WTC11 (cell line): Measurements from ENCODE around the gene CALCOCO2. TPM values are rescaled to one million over a fixed set of nuclear protein-coding genes. Genes with fewer than 3 reads are reported as not detected.
"Not testable (repeated sequence)": the region's sequence is repeated elsewhere in the genome, so short reads cannot be mapped to it uniquely, and the experiment has no call there.

Source experiments
- ATAC-seq: fragments of 200-7000 bp; cut with Tn5 transposase; 2 replicates; pipeline ENCODE4 v1.10.0; 2021; ENCODE audit warnings: mild to moderate bottlenecking, moderate library complexity
- CTCF ChIA-PET: fragments of 300-600 bp; sonication (Branson Sonifier 250); formaldehyde crosslinking; loops from one replicate; lab custom pipeline; 2021; ENCODE audit warnings: antibody characterized with exemption; lab: Charles Lee
- POLR2A ChIA-PET: fragments of 350-600 bp; sonication (Branson Sonifier 250); formaldehyde crosslinking; loops from one replicate; lab custom pipeline; 2021; ENCODE audit warnings: antibody characterized with exemption; lab: Charles Lee
- DNase-seq: peaks from one replicate; pipeline ENCODE4 v3.0.0; 2021; ENCODE audit warnings: low spot score
- H3K27ac Mint-ChIP-seq: 2 replicates; pipeline ENCODE4 v1.8.0; 2021; ENCODE audit warnings: mixed read lengths
- H3K27me3 Mint-ChIP-seq: 2 replicates; pipeline ENCODE4 v1.8.0; 2021; ENCODE audit warnings: low read depth, mild to moderate bottlenecking, moderate library complexity, mixed read lengths
- H3K36me3 Mint-ChIP-seq: 2 replicates; pipeline ENCODE4 v1.8.0; 2021; ENCODE audit warnings: mixed read lengths
- H3K4me1 Mint-ChIP-seq: 2 replicates; pipeline ENCODE4 v1.8.0; 2022; ENCODE audit warnings: mixed read lengths
- H3K4me3 Mint-ChIP-seq: 2 replicates; pipeline ENCODE4 v1.8.0; 2021; ENCODE audit warnings: mild to moderate bottlenecking, moderate library complexity, mixed read lengths
- H3K9me3 Mint-ChIP-seq: 2 replicates; pipeline ENCODE4 v1.8.0; 2021; ENCODE audit warnings: mixed read lengths
- E2F5 ChIP-seq: sonication (generic); formaldehyde crosslinking; IDR thresholded peaks from 2 replicates; pipeline ENCODE4 v1.8.1; 2022; ENCODE audit warnings: mild to moderate bottlenecking, moderate library complexity, missing genetic modification reagents
- ERG ChIP-seq: fragments of 250-450 bp; sonication (Bioruptor Pico); IDR thresholded peaks from 2 replicates; pipeline ENCODE4 v1.8.0; 2021; ENCODE audit warnings: mild to moderate bottlenecking
- GABPB1 ChIP-seq: sonication (generic); formaldehyde crosslinking; IDR thresholded peaks from 2 replicates; pipeline ENCODE4 v1.8.1; 2023; ENCODE audit warnings: mild to moderate bottlenecking, missing genetic modification reagents
- MLX ChIP-seq: sonication (generic); formaldehyde crosslinking; IDR thresholded peaks from 2 replicates; pipeline ENCODE4 v1.8.1; 2023; ENCODE audit warnings: mild to moderate bottlenecking, missing genetic modification reagents, moderate library complexity
- MYBL2 ChIP-seq: sonication (generic); formaldehyde crosslinking; IDR thresholded peaks from 2 replicates; pipeline ENCODE4 v1.8.1; 2023; ENCODE audit warnings: mild to moderate bottlenecking, moderate library complexity, missing genetic modification reagents
- NR3C1 ChIP-seq: sonication (generic); formaldehyde crosslinking; conservative IDR thresholded peaks from 2 replicates; pipeline ENCODE4 v1.8.1; 2023; ENCODE audit warnings: low read depth, mild to moderate bottlenecking, missing genetic modification reagents
- RORB ChIP-seq: fragments of 250-450 bp; sonication (Bioruptor Pico); IDR thresholded peaks from 2 replicates; pipeline ENCODE4 v1.9.0; 2021; ENCODE audit warnings: mild to moderate bottlenecking
- SMAD3 ChIP-seq: sonication (generic); formaldehyde crosslinking; IDR thresholded peaks from 2 replicates; pipeline ENCODE4 v1.8.0; 2022; ENCODE audit warnings: missing genetic modification reagents, mild to moderate bottlenecking, borderline replicate concordance
- TP53 ChIP-seq: sonication (generic); formaldehyde crosslinking; IDR thresholded peaks from 2 replicates; pipeline ENCODE4 v1.8.1; 2023; ENCODE audit warnings: mild to moderate bottlenecking, missing genetic modification reagents
- ZNF232 ChIP-seq: sonication (generic); formaldehyde crosslinking; IDR thresholded peaks from 2 replicates; pipeline ENCODE4 v1.8.0; 2022; ENCODE audit warnings: mild to moderate bottlenecking, missing genetic modification reagents
- ZNF263 ChIP-seq: sonication (generic); formaldehyde crosslinking; IDR thresholded peaks from 2 replicates; pipeline ENCODE4 v1.8.1; 2022; ENCODE audit warnings: low read depth, mild to moderate bottlenecking, moderate library complexity, missing genetic modification reagents
- total RNA-seq: library from RNA; stranded (reverse); gene quantifications from 3 replicates; pipeline ENCODE4 v1.2.3, GENCODE V29; 2021

CALCOCO2 gene
- total RNA-seq, 1 experiment from 2014 or later: 32.6 TPM

GRCh38 chr17:48831549-48831883 is 681 bp downstream of the CALCOCO2 start:
- H3K4me3 Mint-ChIP-seq: peak overlapping the region; percentile 96
- ChIA-PET CTCF (interaction anchor here (0.9 to 3.0 kb wide), 9 partner anchors 13 to 157 kb away, joined by 3 to 19 read pairs (median 4); no protein-coding TSS in a partner anchor), POLR2A (no interaction called here)
- no peak for TF ChIP-seq ERG
- TF ChIP-seq NR3C1: no peak
- peak overlapping the region; percentile 63; the same call in 1 of the 2 replicates for H3K27ac Mint-ChIP-seq
- no peak for DNase-seq
- H3K4me1 Mint-ChIP-seq: peaks cover 3% of the 10 kb centered on the region; the same call in 1 of the 2 replicates
- no peaks in the 10 kb centered on the region; the same call in 1 of the 2 replicates for H3K27me3 Mint-ChIP-seq
- no peak for ATAC-seq
- no peaks in the 10 kb centered on the region for H3K9me3 Mint-ChIP-seq
- H3K36me3 Mint-ChIP-seq: no peaks in the 10 kb centered on the region

GRCh38 chr17:48834973-48835372 is 4.1 kb downstream of the CALCOCO2 start:
- H3K27ac Mint-ChIP-seq: no peak overlapping the region
- no peak overlapping the region for H3K4me3 Mint-ChIP-seq
- no peaks in the 10 kb centered on the region for H3K36me3 Mint-ChIP-seq
- H3K9me3 Mint-ChIP-seq: no peaks in the 10 kb centered on the region
- no peak for DNase-seq
- POLR2A ChIA-PET: no interaction called here
- CTCF ChIA-PET: interaction anchor here (1.3 to 2.8 kb wide), 4 partner anchors 30 to 50 kb away, joined by 4 to 13 read pairs (median 8); no protein-coding TSS in a partner anchor
- peaks cover 3% of the 10 kb centered on the region; the same call in 1 of the 2 replicates for H3K4me1 Mint-ChIP-seq
- no peak for TF ChIP-seq TP53
- TF ChIP-seq, all 79 proteins: peak for 0
- ATAC-seq: no peak
- H3K27me3 Mint-ChIP-seq: no peaks in the 10 kb centered on the region; the same call in 1 of the 2 replicates

- no peak overlapping the region for H3K4me3 Mint-ChIP-seq
- H3K27me3 Mint-ChIP-seq: no peaks in the 10 kb centered on the region; the same call in 1 of the 2 replicates
- TF ChIP-seq GABPB1 (CRISPR knock-in tag) (no peak), MYBL2 (CRISPR knock-in tag) (no peak), MLX (CRISPR knock-in tag) (no peak), ZNF263 (CRISPR knock-in tag) (no peak)
- ChIA-PET POLR2A (interaction anchor here (0.6 kb wide), 1 partner anchor 490 kb away, joined by 3 read pairs; no protein-coding TSS in a partner anchor), CTCF (interaction anchor here (0.6 to 2.8 kb wide), 4 partner anchors 20 to 49 kb away, joined by 3 to 13 read pairs (median 6); no protein-coding TSS in a partner anchor)
- H3K36me3 Mint-ChIP-seq: no peaks in the 10 kb centered on the region
- ATAC-seq: no peak
- no peaks in the 10 kb centered on the region for H3K9me3 Mint-ChIP-seq
- H3K4me1 Mint-ChIP-seq: peaks cover 7% of the 10 kb centered on the region
- no peak overlapping the region for H3K27ac Mint-ChIP-seq
- no peak for DNase-seq
Observed at GRCh38 chr17:48835971-48836370, 5.1 kb downstream of the CALCOCO2 start.

GRCh38 chr17:48837458-48837857 is 6.6 kb downstream of the CALCOCO2 start:
- ATAC-seq, H3K27ac Mint-ChIP-seq, H3K4me3 Mint-ChIP-seq, POLR2A ChIA-PET, H3K4me1 Mint-ChIP-seq, H3K9me3 Mint-ChIP-seq, H3K27me3 Mint-ChIP-seq, H3K36me3 Mint-ChIP-seq, DNase-seq: not testable (repeated sequence)
- CTCF ChIA-PET: interaction anchor here (2.5 kb wide), 1 partner anchor 41 kb away, joined by 13 read pairs; no protein-coding TSS in a partner anchor

GRCh38 chr17:48840441-48840840 is 9.6 kb downstream of the CALCOCO2 start:
- ChIA-PET CTCF (interaction anchor here (0.9 to 1.3 kb wide), 2 partner anchors 38 to 39 kb away, joined by 4 to 7 read pairs; no protein-coding TSS in a partner anchor), POLR2A (no interaction called here)
- DNase-seq (no peak), ATAC-seq (no peak)
- no peaks in the 10 kb centered on the region for H3K9me3 Mint-ChIP-seq
- no peak overlapping the region for H3K4me3 Mint-ChIP-seq
- no peak for TF ChIP-seq ZNF232 (CRISPR knock-in tag)
- no peak for TF ChIP-seq RORB (CRISPR knock-in tag)
- H3K27me3 Mint-ChIP-seq: no peaks in the 10 kb centered on the region
- peaks cover 4% of the 10 kb centered on the region for H3K4me1 Mint-ChIP-seq
- peak overlapping the region; percentile 4; the same call in 1 of the 2 replicates for H3K27ac Mint-ChIP-seq
- peaks cover 8% of the 10 kb centered on the region; the same call in 1 of the 2 replicates for H3K36me3 Mint-ChIP-seq

GRCh38 chr17:48841395-48841831 is 10.6 kb downstream of the CALCOCO2 start:
- ATAC-seq: no peak
- Mint-ChIP-seq H3K4me1 (peaks cover 4% of the 10 kb centered on the region), H3K4me3 (no peak overlapping the region), H3K9me3 (no peaks in the 10 kb centered on the region), H3K36me3 (peaks cover 8% of the 10 kb centered on the region; the same call in 1 of the 2 replicates), H3K27me3 (no peaks in the 10 kb centered on the region), H3K27ac (no peak overlapping the region)
- ChIA-PET POLR2A (no interaction called here), CTCF (interaction anchor here (0.7 to 0.9 kb wide), 4 partner anchors 36 to 402 kb away, joined by 3 to 4 read pairs (median 4); no protein-coding TSS in a partner anchor)
- TF ChIP-seq SMAD3 (CRISPR knock-in tag): no peak
- no peak for TF ChIP-seq MLX (CRISPR knock-in tag)
- TF ChIP-seq E2F5: no peak
- no peak for DNase-seq
